Activated naive CD4-positive, alpha-beta T cell treated with anti-CD3 and anti-CD28 coated beads, Interleukin-2, amount 10 ng/mL, durations not matched to agents 7 days and 5 days (primary cell): Measurements from ENCODE around the gene NEDD1.

Source experiments
- CTCF ChIA-PET: fragments of 350-600 bp; sonication (Branson Sonifier 250); formaldehyde crosslinking; loops from one replicate; lab custom pipeline; 2021; ENCODE audit warnings: antibody characterized with exemption; lab: Charles Lee
- DNase-seq: peaks from one replicate; pipeline ENCODE4 v3.0.0-alpha.2; 2020
- H3K27ac Mint-ChIP-seq: one replicate; pipeline ENCODE4 v1.8.0; 2021; ENCODE audit warnings: mild to moderate bottlenecking, moderate library complexity, mixed read lengths
- H3K27me3 Mint-ChIP-seq: one replicate; pipeline ENCODE4 v1.8.0; 2021; ENCODE audit warnings: mild to moderate bottlenecking, mixed read lengths
- H3K36me3 Mint-ChIP-seq: one replicate; pipeline ENCODE4 v1.8.0; 2021; ENCODE audit warnings: mixed read lengths
- H3K4me1 Mint-ChIP-seq: one replicate; pipeline ENCODE4 v1.8.0; 2021; ENCODE audit warnings: mixed read lengths
- H3K4me3 Mint-ChIP-seq: one replicate; pipeline ENCODE4 v1.8.0; 2021; ENCODE audit warnings: mild to moderate bottlenecking, moderate library complexity, mixed read lengths
- H3K9me3 Mint-ChIP-seq: one replicate; pipeline ENCODE4 v1.8.0; 2021; ENCODE audit warnings: mixed read lengths

NEDD1 gene

GRCh38 chr12:96882862-96883261 lies 24.2 kb upstream of the NEDD1 start:
- Mint-ChIP-seq H3K36me3 (no peaks in the 10 kb centered on the region), H3K27me3 (peaks cover 6% of the 10 kb centered on the region), H3K4me1 (no peaks in the 10 kb centered on the region), H3K4me3 (no peak overlapping the region), H3K27ac (no peak overlapping the region), H3K9me3 (no peaks in the 10 kb centered on the region)
- DNase-seq = no peak
- CTCF ChIA-PET = no interaction called here

- peaks cover 4% of the 10 kb centered on the region for H3K27me3 Mint-ChIP-seq
- CTCF ChIA-PET = no interaction called here
- H3K4me3 Mint-ChIP-seq = no peak overlapping the region
- H3K4me1 Mint-ChIP-seq = no peaks in the 10 kb centered on the region
- no peak overlapping the region for H3K27ac Mint-ChIP-seq
- no peak for DNase-seq
- H3K9me3 Mint-ChIP-seq = no peaks in the 10 kb centered on the region
- no peaks in the 10 kb centered on the region for H3K36me3 Mint-ChIP-seq
Observed at GRCh38 chr12:96883571-96883970, 23.5 kb upstream of the NEDD1 start.

- no peaks in the 10 kb centered on the region for H3K9me3 Mint-ChIP-seq
- H3K27ac Mint-ChIP-seq = no peak overlapping the region
- CTCF ChIA-PET = no interaction called here
- H3K27me3 Mint-ChIP-seq = peaks cover 13% of the 10 kb centered on the region
- DNase-seq = no peak
- H3K4me3 Mint-ChIP-seq = no peak overlapping the region
- no peaks in the 10 kb centered on the region for H3K36me3 Mint-ChIP-seq
- H3K4me1 Mint-ChIP-seq = no peaks in the 10 kb centered on the region
Observed at GRCh38 chr12:96886998-96887677, 19.9 kb upstream of the NEDD1 start.

GRCh38 chr12:96889273-96889933 lies 17.7 kb upstream of the NEDD1 start:
- Mint-ChIP-seq H3K4me3 (no peak overlapping the region), H3K36me3 (no peaks in the 10 kb centered on the region), H3K4me1 (no peaks in the 10 kb centered on the region), H3K9me3 (no peaks in the 10 kb centered on the region), H3K27ac (no peak overlapping the region), H3K27me3 (peaks cover 19% of the 10 kb centered on the region)
- no peak for DNase-seq
- CTCF ChIA-PET = no interaction called here

- no peak for DNase-seq
- H3K4me3 Mint-ChIP-seq = no peak overlapping the region
- H3K27me3 Mint-ChIP-seq = peaks cover 19% of the 10 kb centered on the region
- no peaks in the 10 kb centered on the region for H3K9me3 Mint-ChIP-seq
- no peak overlapping the region for H3K27ac Mint-ChIP-seq
- CTCF ChIA-PET = no interaction called here
- no peaks in the 10 kb centered on the region for H3K36me3 Mint-ChIP-seq
- no peaks in the 10 kb centered on the region for H3K4me1 Mint-ChIP-seq
Observed at GRCh38 chr12:96890331-96890730, 16.7 kb upstream of the NEDD1 start.

- CTCF ChIA-PET = no interaction called here
- H3K9me3 Mint-ChIP-seq = no peaks in the 10 kb centered on the region
- no peaks in the 10 kb centered on the region for H3K4me1 Mint-ChIP-seq
- H3K27me3 Mint-ChIP-seq = peaks cover 15% of the 10 kb centered on the region
- no peak for DNase-seq
- no peak overlapping the region for H3K4me3 Mint-ChIP-seq
- no peaks in the 10 kb centered on the region for H3K36me3 Mint-ChIP-seq
- no peak overlapping the region for H3K27ac Mint-ChIP-seq
Observed at GRCh38 chr12:96892104-96892503, 15.0 kb upstream of the NEDD1 start.

GRCh38 chr12:96897421-96897820 lies 9.6 kb upstream of the NEDD1 start:
- DNase-seq = no peak
- CTCF ChIA-PET = no interaction called here
- H3K9me3 Mint-ChIP-seq = no peaks in the 10 kb centered on the region
- no peaks in the 10 kb centered on the region for H3K4me1 Mint-ChIP-seq
- no peaks in the 10 kb centered on the region for H3K36me3 Mint-ChIP-seq
- H3K27ac Mint-ChIP-seq = no peak overlapping the region
- peaks cover 10% of the 10 kb centered on the region for H3K27me3 Mint-ChIP-seq
- H3K4me3 Mint-ChIP-seq = no peak overlapping the region

- DNase-seq = no peak
- Mint-ChIP-seq H3K27ac (no peak overlapping the region), H3K4me3 (no peak overlapping the region), H3K36me3 (no peaks in the 10 kb centered on the region), H3K9me3 (no peaks in the 10 kb centered on the region), H3K4me1 (peaks cover 3% of the 10 kb centered on the region), H3K27me3 (peaks cover 10% of the 10 kb centered on the region)
- CTCF ChIA-PET = no interaction called here
Observed at GRCh38 chr12:96901175-96901574, 5.9 kb upstream of the NEDD1 start.

GRCh38 chr12:96902076-96902475 lies 5.0 kb upstream of the NEDD1 start:
- CTCF ChIA-PET = no interaction called here
- no peak overlapping the region for H3K4me3 Mint-ChIP-seq

GRCh38 chr12:96906498-96906848 lies 584 bp upstream of the NEDD1 start:
- Mint-ChIP-seq H3K27me3 (peaks cover 4% of the 10 kb centered on the region), H3K36me3 (peaks cover 24% of the 10 kb centered on the region), H3K27ac (peak overlapping the region; percentile 98), H3K9me3 (no peaks in the 10 kb centered on the region), H3K4me1 (peaks cover 44% of the 10 kb centered on the region), H3K4me3 (peak overlapping the region; percentile 92)
- CTCF ChIA-PET = no interaction called here
- DNase-seq = no peak

More at GRCh38 chr12:96902076-96902475, 5.0 kb upstream of the NEDD1 start:
- H3K36me3 Mint-ChIP-seq = no peaks in the 10 kb centered on the region
- H3K4me1 Mint-ChIP-seq = peaks cover 8% of the 10 kb centered on the region
- H3K9me3 Mint-ChIP-seq = no peaks in the 10 kb centered on the region
- H3K27ac Mint-ChIP-seq = no peak overlapping the region
- DNase-seq = no peak
- peaks cover 10% of the 10 kb centered on the region for H3K27me3 Mint-ChIP-seq

GRCh38 chr12:96907671-96908422 lies 790 bp downstream of the NEDD1 start:
- Mint-ChIP-seq H3K4me3 (peak overlapping the region; percentile 92), H3K36me3 (peaks cover 29% of the 10 kb centered on the region)
- peak; percentile 37 for DNase-seq

GRCh38 chr12:96908423-96908675 lies 1.3 kb downstream of the NEDD1 start:
- Mint-ChIP-seq H3K36me3 (peaks cover 32% of the 10 kb centered on the region), H3K27ac (peak overlapping the region; percentile 98), H3K4me1 (peaks cover 49% of the 10 kb centered on the region), H3K9me3 (no peaks in the 10 kb centered on the region), H3K4me3 (peak overlapping the region; percentile 92), H3K27me3 (peaks cover 4% of the 10 kb centered on the region)
- CTCF ChIA-PET = no interaction called here
- no peak for DNase-seq

More at GRCh38 chr12:96907671-96908422, 790 bp downstream of the NEDD1 start:
- Mint-ChIP-seq H3K9me3 (no peaks in the 10 kb centered on the region), H3K27me3 (peaks cover 4% of the 10 kb centered on the region), H3K27ac (peak overlapping the region; percentile 98), H3K4me1 (peaks cover 47% of the 10 kb centered on the region)
- CTCF ChIA-PET = no interaction called here

- Mint-ChIP-seq H3K4me3 (no peak overlapping the region), H3K27ac (no peak overlapping the region), H3K36me3 (peaks cover 51% of the 10 kb centered on the region), H3K9me3 (no peaks in the 10 kb centered on the region), H3K4me1 (peaks cover 45% of the 10 kb centered on the region), H3K27me3 (no peaks in the 10 kb centered on the region)
- DNase-seq = no peak
- CTCF ChIA-PET = no interaction called here
Observed at GRCh38 chr12:96912261-96912660, 5.2 kb downstream of the NEDD1 start.

- no peak for DNase-seq
- Mint-ChIP-seq H3K4me1 (peaks cover 41% of the 10 kb centered on the region), H3K27me3 (no peaks in the 10 kb centered on the region), H3K27ac (no peak overlapping the region), H3K36me3 (peaks cover 46% of the 10 kb centered on the region), H3K4me3 (no peak overlapping the region), H3K9me3 (no peaks in the 10 kb centered on the region)
- CTCF ChIA-PET = no interaction called here
Observed at GRCh38 chr12:96912943-96913342, 5.9 kb downstream of the NEDD1 start.
